Activated CD8-positive, alpha-beta T cell treated with anti-CD3 and anti-CD28 coated beads for 36 hours (primary cell): Measurements from ENCODE around the gene PRDM16. TPM values are rescaled to one million over a fixed set of nuclear protein-coding genes. Genes with fewer than 3 reads are reported as not detected.

Source experiments
- ATAC-seq: fragments of 200-7000 bp; cut with Tn5 transposase; one replicate; pipeline ENCODE4 v1.10.0; 2021; ENCODE audit warnings: mild to moderate bottlenecking, moderate library complexity
- CTCF ChIA-PET: fragments of 350-600 bp; sonication (Branson Sonifier 250); formaldehyde crosslinking; loops from one replicate; lab custom pipeline; 2021; ENCODE audit warnings: antibody characterized with exemption; lab: Charles Lee
- POLR2A ChIA-PET: fragments of 350-600 bp; sonication (Branson Sonifier 250); formaldehyde crosslinking; loops from one replicate; lab custom pipeline; 2021; ENCODE audit warnings: antibody characterized with exemption; lab: Charles Lee
- DNase-seq: peaks from one replicate; pipeline ENCODE4 v3.0.0-alpha.2; 2020
- H3K27ac Mint-ChIP-seq: one replicate; pipeline ENCODE4 v1.8.0; 2021; ENCODE audit warnings: mild to moderate bottlenecking, mixed read lengths
- H3K27me3 Mint-ChIP-seq: one replicate; pipeline ENCODE4 v1.8.0; 2021; ENCODE audit warnings: mixed read lengths
- H3K36me3 Mint-ChIP-seq: one replicate; pipeline ENCODE4 v1.8.0; 2021; ENCODE audit warnings: low read depth, mixed read lengths
- H3K4me1 Mint-ChIP-seq: one replicate; pipeline ENCODE4 v1.8.0; 2021; ENCODE audit warnings: low read depth, mixed read lengths
- H3K4me3 Mint-ChIP-seq: one replicate; pipeline ENCODE4 v1.8.0; 2021; ENCODE audit warnings: mild to moderate bottlenecking, moderate library complexity, mixed read lengths
- H3K9me3 Mint-ChIP-seq: one replicate; pipeline ENCODE4 v1.8.0; 2021; ENCODE audit warnings: mixed read lengths
- CTCF ChIP-seq: fragments of 200-600 bp; IDR thresholded peaks from one replicate; pipeline ENCODE4 v1.8.0; 2022; ENCODE audit warnings: antibody characterized with exemption, mild to moderate bottlenecking
- intact Hi-C: fragments of 100-400 bp; cut with micrococcal nuclease; formaldehyde crosslinking; loops from one replicate; pipeline ENCODE4 v1.10.0; 2022
- total RNA-seq, 2 experiments: library from RNA; stranded (reverse); gene quantifications; one replicate each; pipeline ENCODE4 v1.2.3, GENCODE V29; 2021

Gene PRDM16
- total RNA-seq, 2 experiments from 2014 or later = 0.29 to 0.49 TPM

- H3K27ac Mint-ChIP-seq = no peak overlapping the region
- H3K36me3 Mint-ChIP-seq = no peaks in the 10 kb centered on the region
- intact Hi-C loops = no loop called here
- no peak overlapping the region for H3K4me3 Mint-ChIP-seq
- DNase-seq (peak; percentile 6), ATAC-seq (no peak)
- peaks cover 9% of the 10 kb centered on the region for H3K4me1 Mint-ChIP-seq
- H3K27me3 Mint-ChIP-seq = peaks cover 1% of the 10 kb centered on the region
- ChIA-PET CTCF (interaction anchor here (1.0 to 1.1 kb wide), 2 partner anchors 33 to 307 kb away, joined by 3 read pairs; no protein-coding TSS in a partner anchor), POLR2A (no interaction called here)
- H3K9me3 Mint-ChIP-seq = peaks cover 6% of the 10 kb centered on the region
- TF ChIP-seq CTCF = peak; percentile 27
Observed at GRCh38 chr1:3320246-3321152, 251.5 kb downstream of the PRDM16 start.

- ChIA-PET CTCF (no interaction called here), POLR2A (no interaction called here)
- no peak for TF ChIP-seq CTCF
- no peak overlapping the region for H3K4me3 Mint-ChIP-seq
- H3K9me3 Mint-ChIP-seq = peaks cover under 1% of the 10 kb centered on the region
- peaks cover 3% of the 10 kb centered on the region for H3K4me1 Mint-ChIP-seq
- no peaks in the 10 kb centered on the region for H3K36me3 Mint-ChIP-seq
- ATAC-seq (no peak), DNase-seq (no peak)
- H3K27me3 Mint-ChIP-seq = peaks cover 1% of the 10 kb centered on the region
- intact Hi-C loops = no loop called here
- H3K27ac Mint-ChIP-seq = no peak overlapping the region
Observed at GRCh38 chr1:3321559-3322449, 252.8 kb downstream of the PRDM16 start.

GRCh38 chr1:3322450-3323020 is 253.5 kb downstream of the PRDM16 start:
- DNase-seq (no peak), ATAC-seq (no peak)
- Mint-ChIP-seq H3K27me3 (peaks cover 1% of the 10 kb centered on the region), H3K4me3 (no peak overlapping the region), H3K27ac (no peak overlapping the region), H3K4me1 (no peaks in the 10 kb centered on the region), H3K9me3 (no peaks in the 10 kb centered on the region), H3K36me3 (no peaks in the 10 kb centered on the region)
- ChIA-PET POLR2A (no interaction called here), CTCF (no interaction called here)
- no peak for TF ChIP-seq CTCF
- intact Hi-C loops = no loop called here

GRCh38 chr1:3323021-3323795 is 254.2 kb downstream of the PRDM16 start:
- CTCF ChIA-PET = no interaction called here
- H3K4me1 Mint-ChIP-seq = no peaks in the 10 kb centered on the region
- DNase-seq (no peak), ATAC-seq (no peak)
- no peak for TF ChIP-seq CTCF
- intact Hi-C loops = no loop called here
- H3K9me3 Mint-ChIP-seq = no peaks in the 10 kb centered on the region
- POLR2A ChIA-PET = no interaction called here
- H3K27ac Mint-ChIP-seq = no peak overlapping the region
- H3K36me3 Mint-ChIP-seq = no peaks in the 10 kb centered on the region
- no peak overlapping the region for H3K4me3 Mint-ChIP-seq
- H3K27me3 Mint-ChIP-seq = peaks cover 1% of the 10 kb centered on the region
